ENCODE data around the gene RUVBL2. TPM values are rescaled to one million over a fixed set of nuclear protein-coding genes. Genes with fewer than 3 reads are reported as not detected.

Gene RUVBL2
- total RNA-seq (2014; rRNA removed; shearing (Covaris generic)), result 121 and 149 TPM in 2 replicates

GRCh38 chr19:48993175-48994034, at the start of gene RUVBL2, which contains the start of gene GYS1:
Gene RUVBL2 (plus strand): TSS chr19:48993887. CDS start chr19:48993912, 25 bp downstream.
Gene GYS1 (minus strand): TSS chr19:48993309. CDS start chr19:48993112, 197 bp downstream.
- peak; percentile 92 for DNase-seq (ENCODE audit: low spot score)

- DNase-seq (ENCODE audit: low spot score), result no peak
Measured at GRCh38 chr19:48945415-48945814, 48.3 kb upstream of the RUVBL2 start.

DNA sequence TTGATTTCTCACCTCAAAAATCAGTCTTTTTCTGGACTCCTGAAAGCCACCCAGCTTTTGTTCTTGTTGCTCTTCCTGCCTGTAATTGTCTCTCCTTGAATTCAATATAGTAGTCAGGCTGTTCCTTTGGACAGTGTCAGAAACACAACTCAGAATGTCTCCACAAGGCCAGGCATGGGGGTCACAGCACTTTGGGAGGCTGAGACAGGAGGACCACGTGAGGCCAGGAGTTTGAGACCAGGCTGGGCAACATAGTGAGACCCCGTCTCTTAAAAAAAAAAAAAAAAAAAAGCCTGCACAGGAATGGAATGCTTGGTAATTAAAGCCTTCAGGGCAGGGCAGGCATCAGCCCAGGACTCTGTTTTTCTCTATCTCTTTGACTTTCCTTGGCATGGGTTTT, 47.9 kb upstream of the RUVBL2 start:
- no peak for DNase-seq (ENCODE audit: low spot score)

DNA sequence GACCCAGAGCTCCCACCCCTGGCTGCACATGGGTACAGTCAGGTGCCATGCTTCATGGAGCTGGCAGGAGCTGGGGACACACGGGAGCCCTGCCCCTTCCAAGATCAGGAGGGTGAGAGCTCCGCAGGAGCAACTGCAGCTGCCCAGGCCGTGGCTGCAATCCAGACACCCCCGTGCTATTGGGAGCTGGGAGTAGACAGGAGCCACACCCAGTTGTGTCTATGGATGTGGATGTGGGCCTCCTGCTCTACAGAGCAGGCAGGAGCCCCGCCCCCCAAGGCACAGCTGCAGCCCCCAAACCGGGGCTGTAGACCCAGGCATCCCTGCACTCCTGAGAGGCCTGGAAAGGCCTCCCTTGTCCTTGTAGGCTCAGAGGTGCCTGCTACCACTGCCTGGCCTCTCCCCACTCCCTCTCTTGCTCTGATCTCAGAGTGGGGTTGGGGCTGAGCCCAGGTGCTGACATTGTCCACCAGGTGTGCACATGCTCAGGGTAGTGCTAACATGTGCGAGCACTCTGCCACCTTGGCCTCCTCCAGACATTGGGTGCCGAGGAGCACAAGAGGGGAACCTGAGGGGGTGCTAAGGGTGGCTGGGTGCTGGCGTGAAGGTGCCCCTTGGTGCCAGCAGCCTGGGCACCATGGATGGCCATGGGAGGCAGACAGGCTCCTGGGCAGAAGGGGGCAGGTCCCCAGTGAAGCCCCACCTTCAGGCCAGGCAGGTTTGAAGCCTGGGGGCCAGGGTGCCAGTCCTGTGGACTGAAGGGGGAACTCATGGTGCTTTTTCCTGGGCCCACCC, 47.0 kb upstream of the RUVBL2 start:
- DNase-seq (ENCODE audit: low spot score), result no peak

DNA sequence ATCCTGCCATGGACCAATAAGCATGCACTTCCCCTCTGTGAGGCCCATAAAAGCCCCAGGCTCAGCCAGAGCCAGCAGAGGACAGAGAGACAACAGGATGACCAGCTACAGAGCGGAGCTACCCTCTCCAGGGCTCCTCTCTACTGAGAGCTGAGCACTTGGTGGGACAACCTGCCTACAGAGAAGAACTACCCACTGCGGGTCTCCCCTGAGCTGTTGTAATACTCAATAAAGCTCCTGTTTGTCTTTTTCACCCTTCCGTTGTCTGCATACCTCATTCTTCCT, 46.5 kb upstream of the RUVBL2 start:
- DNase-seq (ENCODE audit: low spot score), result no peak

DNA sequence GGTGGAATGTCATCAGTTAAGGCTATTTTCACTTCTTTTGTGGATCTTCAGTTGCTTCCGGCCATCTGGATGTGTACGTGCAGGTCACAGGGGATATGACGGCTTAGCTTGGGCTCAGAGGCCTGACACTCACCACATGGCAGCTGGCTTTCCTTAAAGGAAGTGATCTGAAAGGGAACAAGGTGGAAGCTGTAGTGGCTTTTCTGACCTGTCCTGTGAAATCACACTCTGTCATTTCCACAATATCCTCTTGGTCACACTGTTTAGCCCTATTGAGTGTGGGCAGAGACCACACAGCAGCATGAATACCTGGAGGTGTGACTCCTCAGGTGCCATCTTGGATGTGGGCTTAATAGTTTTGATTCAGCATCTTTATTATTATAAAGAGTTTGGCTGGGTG, 43.5 kb upstream of the RUVBL2 start:
- DNase-seq (ENCODE audit: low spot score), result no peak

- no peak for DNase-seq (ENCODE audit: low spot score)
Measured at GRCh38 chr19:48950830-48951519, 42.7 kb upstream of the RUVBL2 start.

DNA sequence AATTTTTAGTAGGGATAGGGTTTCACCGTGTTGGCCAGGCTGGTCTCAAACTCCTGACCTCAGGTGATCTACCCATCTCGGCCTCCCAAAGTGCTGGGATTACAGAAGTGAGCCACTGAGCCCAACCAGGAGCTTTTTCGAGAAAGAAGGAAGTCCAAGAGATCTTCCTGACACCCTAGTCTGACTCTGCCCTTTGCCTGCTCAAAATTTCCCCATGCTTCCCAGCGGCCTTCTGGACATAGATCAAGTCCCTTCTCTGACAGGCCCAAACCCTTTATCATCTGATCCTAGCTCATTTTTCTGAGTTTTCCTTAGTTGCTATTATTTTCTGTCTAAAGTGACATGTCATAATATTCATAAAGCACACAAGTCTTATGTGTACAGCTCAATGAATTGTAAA, 40.5 kb upstream of the RUVBL2 start:
- DNase-seq (ENCODE audit: low spot score), result no peak

DNA sequence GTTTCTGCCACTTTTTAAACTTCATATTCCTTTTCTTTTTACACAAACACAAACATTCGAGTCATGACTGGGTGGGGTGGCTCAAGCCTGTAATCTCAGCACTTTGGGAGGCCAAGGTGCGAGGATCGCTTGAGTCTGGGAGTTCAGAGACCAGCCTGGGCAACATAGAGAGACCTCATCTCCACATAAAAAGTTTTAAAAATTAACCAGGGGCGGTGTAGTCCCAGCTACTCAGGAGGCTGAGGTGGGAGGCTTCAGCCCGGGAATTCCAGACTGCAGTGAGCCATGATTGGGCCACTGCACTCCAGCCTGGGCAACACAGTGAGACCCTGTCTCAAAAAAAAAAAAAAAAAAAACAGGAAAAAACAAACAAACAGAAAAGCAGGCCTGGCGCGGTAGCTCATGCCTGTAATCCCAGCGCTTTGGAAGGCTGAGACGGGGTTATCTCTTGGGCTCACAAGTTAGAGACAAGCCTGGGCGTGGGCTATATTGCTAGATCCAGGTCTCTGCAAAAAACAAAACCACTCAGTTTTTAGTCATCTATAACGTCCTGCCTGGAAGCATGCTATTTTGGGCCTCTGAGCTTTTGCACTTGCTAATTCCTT, 39.6 kb upstream of the RUVBL2 start:
- no peak for DNase-seq (ENCODE audit: low spot score)

- DNase-seq (ENCODE audit: low spot score), result peak; percentile 85
Measured at GRCh38 chr19:48954595-48955307, 38.9 kb upstream of the RUVBL2 start, which contains the start of gene BAX. Gene BAX (plus strand): TSS chr19:48954875. CDS start chr19:48954929, 54 bp downstream.

GRCh38 chr19:48955308-48955958, 38.3 kb upstream of the RUVBL2 start:
- no peak for DNase-seq (ENCODE audit: low spot score)

DNA sequence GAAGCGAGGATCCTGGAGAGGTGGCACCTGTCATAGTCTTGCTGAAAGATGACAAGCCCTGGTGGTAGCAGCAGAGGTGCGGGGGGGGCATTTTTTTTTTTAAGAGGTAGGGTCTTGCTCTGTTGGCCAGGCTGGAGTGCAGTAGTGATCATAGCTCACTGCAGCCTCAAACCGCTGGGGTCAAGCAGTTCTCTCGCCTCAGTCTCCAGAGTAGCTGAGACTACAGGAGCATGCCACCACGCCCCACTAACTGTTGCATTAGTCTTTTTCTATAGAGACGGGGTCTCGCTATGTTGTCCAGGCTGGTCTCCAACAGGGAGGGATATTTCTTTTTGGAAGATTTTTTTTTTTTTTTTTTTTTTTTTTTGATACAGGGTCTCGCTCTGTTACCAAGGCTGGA, 35.7 kb upstream of the RUVBL2 start:
- no peak for DNase-seq (ENCODE audit: low spot score)

DNA sequence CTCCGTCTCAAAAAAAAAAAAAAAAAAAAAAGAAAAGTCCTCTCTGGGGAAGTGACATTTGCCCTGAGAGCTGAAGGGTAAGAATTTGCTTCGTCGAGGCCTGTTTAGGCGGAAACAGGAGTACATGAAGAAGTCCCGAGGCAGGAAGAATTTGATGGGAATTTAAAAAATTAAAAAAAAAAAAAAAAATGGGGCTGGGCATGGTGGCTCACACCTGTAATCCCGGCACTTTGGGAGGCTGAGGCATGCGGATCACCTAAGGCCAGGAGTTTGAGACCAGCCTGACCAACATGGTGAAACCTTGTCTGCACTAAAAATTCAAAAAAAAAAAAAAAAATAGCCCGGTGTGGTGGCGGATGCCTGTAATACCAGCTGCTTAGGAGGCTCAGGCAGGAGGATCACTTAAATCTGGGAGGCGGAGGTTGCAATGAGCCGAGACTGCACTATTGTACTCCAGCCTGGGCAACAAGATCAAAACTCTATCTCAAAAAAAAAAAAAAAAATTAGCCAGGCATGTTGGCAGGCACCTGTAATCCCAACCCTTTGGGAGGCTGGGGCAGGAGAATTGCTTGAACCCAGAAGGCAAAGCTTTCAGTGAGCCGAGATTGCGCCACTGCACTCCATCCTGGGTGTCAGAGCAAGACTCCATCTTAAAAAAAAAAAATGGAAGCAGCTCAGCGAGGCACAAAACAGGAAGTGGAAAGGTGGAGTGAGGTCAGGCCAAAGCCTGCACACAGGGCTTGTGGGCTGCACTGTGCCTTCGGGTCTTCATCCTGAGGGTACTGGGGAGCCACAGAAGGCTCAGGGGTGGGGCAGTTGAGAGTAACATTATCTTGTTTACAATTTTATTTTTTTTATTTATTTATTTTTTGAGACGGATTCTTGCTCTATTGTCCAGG, 34.1 kb upstream of the RUVBL2 start:
- DNase-seq (ENCODE audit: low spot score), result no peak

DNA sequence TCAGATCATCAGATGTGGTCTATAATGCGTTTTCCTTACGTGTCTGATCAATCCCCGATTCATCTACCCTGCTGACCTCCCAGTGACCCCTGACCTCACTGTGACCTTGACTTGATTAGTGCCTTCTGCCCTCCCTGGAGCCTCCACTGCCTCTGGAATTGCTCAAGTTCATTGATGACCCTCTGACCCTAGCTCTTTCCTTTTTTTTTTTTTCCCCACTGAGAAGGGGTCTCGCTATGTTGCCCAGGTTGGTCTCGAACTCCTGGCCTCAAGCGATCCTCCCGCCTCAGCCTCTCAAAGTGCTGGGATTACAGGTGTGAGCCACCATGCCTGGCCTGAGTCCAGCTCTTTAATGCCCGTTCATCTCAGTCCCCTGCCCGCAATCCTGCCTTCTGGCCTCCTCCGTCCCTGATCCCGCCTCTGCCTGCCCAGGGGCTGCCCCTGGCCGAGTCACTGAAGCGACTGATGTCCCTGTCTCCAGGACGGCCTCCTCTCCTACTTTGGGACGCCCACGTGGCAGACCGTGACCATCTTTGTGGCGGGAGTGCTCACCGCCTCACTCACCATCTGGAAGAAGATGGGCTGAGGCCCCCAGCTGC, 32.5 kb upstream of the RUVBL2 start:
- no peak for DNase-seq (ENCODE audit: low spot score)

DNA sequence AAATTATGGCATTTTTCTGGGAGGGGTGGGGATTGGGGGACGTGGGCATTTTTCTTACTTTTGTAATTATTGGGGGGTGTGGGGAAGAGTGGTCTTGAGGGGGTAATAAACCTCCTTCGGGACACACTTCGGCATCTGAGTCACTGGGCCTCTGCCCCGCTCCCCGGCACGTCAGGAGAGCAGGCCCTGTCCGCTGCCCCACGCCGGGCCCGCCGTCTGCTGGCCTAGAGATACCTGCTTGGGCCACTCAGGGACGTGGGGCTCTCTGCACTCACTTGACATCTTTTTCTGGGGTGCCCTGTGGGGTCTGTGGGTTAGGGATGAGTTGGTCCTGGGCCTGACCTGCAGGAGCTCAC, 32.0 kb upstream of the RUVBL2 start:
- no peak for DNase-seq (ENCODE audit: low spot score)

DNA sequence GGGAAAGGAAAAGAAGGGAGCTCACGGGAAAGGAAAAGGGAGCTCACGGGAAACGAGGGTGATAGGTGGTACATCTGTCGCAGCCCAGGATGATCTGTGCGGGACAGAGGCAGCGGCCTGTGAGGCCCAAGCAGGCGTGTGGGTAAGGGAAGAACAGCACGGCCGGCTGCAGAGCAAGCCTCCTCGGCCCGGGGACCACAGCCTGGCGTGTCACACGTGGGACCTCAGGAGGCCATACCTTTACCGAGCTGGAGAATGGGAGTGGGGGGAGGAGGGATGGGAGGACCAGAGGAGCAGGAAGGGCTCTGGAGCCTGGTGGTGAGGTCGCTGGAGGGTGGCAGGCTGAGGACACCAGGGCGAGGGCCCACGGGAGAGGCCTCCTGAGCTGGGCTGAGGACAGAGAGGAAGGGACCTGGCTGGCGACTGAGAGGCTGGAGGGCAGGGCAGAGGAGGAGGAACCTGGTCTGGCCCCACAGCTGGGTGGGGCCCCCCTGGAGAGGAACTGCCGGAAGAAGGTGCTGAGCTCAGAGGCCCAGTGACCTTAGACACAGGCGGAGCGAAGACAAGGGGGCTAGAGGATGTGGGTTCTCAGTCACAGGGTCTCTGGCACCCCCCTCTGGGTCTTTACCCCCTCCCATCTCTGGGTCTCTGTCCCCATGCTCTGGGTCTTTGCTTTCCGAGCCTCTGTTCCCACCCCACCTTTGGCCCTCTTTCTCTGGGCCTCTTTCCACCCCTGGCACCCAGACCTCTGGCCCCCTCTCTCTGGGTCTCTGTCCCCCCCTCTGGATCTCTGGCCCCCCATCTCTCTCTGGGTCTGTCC, 31.4 kb upstream of the RUVBL2 start:
- peak; percentile 64 for DNase-seq (ENCODE audit: low spot score)

GRCh38 chr19:48962849-48963165, 30.9 kb upstream of the RUVBL2 start:
- DNase-seq (ENCODE audit: low spot score), result no peak

GRCh38 chr19:48963371-48964204, 30.1 kb upstream of the RUVBL2 start:
- DNase-seq (ENCODE audit: low spot score), result peak; percentile 56

All from A172 (cell line).